HEK293T (cell line): ENCODE measurements around the gene CPXM1.

Source experiments
- BHLHE40 ChIP-seq: fragments of 450-650 bp; IDR thresholded peaks from 2 replicates; pipeline ENCODE4 v1.6.1; 2016; ENCODE audit warnings: mild to moderate bottlenecking, moderate library complexity, borderline replicate concordance
- FOXA1 ChIP-seq: fragments of 450-650 bp; IDR thresholded peaks from 2 replicates; pipeline ENCODE4 v1.6.1; 2016; ENCODE audit warnings: mild to moderate bottlenecking
- FOXK2 ChIP-seq: fragments of 450-650 bp; IDR thresholded peaks from 2 replicates; pipeline ENCODE4 v1.6.1; 2016; ENCODE audit warnings: mild to moderate bottlenecking
- HDGF ChIP-seq: fragments of 450-650 bp; IDR thresholded peaks from 2 replicates; pipeline ENCODE4 v1.6.1; 2017; ENCODE audit warnings: antibody characterized with exemption, borderline replicate concordance
- L3MBTL2 ChIP-seq: fragments of 450-650 bp; conservative IDR thresholded peaks from 2 replicates; pipeline ENCODE4 v1.6.1; 2016; ENCODE audit warnings: mild to moderate bottlenecking
- SP1 ChIP-seq: fragments of 450-650 bp; IDR thresholded peaks from 2 replicates; pipeline ENCODE4 v1.6.1; 2017
- SUZ12 ChIP-seq: fragments of 450-650 bp; IDR thresholded peaks from 2 replicates; pipeline ENCODE4 v1.6.1; 2016; ENCODE audit warnings: mild to moderate bottlenecking
- TARDBP ChIP-seq: fragments of 450-650 bp; IDR thresholded peaks from 2 replicates; pipeline ENCODE4 v1.6.1; 2016
- ZNF384 ChIP-seq: fragments of 450-650 bp; IDR thresholded peaks from 2 replicates; pipeline ENCODE4 v1.6.1; 2016

- TF ChIP-seq HDGF (no peak), SUZ12 (no peak), ZNF384 (no peak), L3MBTL2 (no peak), TARDBP (no peak), BHLHE40 (no peak), FOXA1 (no peak), FOXK2 (no peak), SP1 (no peak)
Measured at GRCh38 chr20:2840967-2841531, 40.6 kb upstream of the CPXM1 start.
